H9 (cell line): Measurements from ENCODE around the gene ASMTL. TPM values are rescaled to one million over a fixed set of nuclear protein-coding genes. Genes with fewer than 3 reads are reported as not detected.
"Not testable (repeated sequence)": the region's sequence is repeated elsewhere in the genome, so short reads cannot be mapped to it uniquely, and the experiment has no call there.

ENCODE experiments used
- DNase-seq: peaks from one replicate; pipeline ENCODE4 v3.0.0-alpha.2; 2017
- H2AFZ ChIP-seq: one replicate; pipeline ENCODE4 v1.6.1; 2013; ENCODE audit warnings: mild to moderate bottlenecking, low read length, control low read depth, moderate library complexity
- H2AK5ac ChIP-seq: 2 replicates; pipeline ENCODE4 v1.6.1; 2013; ENCODE audit warnings: low read length, control low read depth, mixed read lengths; ENCODE audit not compliant: insufficient read length
- H2BK120ac ChIP-seq: one replicate; pipeline ENCODE4 v1.6.1; 2013; ENCODE audit warnings: low read depth, mild to moderate bottlenecking, low read length, control low read depth, inconsistent platforms; ENCODE audit not compliant: poor library complexity, severe bottlenecking
- H2BK12ac ChIP-seq: 2 replicates; pipeline ENCODE4 v1.6.1; 2013; ENCODE audit warnings: low read length, control low read depth, mixed read lengths, low read depth; ENCODE audit not compliant: insufficient read length
- H2BK15ac ChIP-seq: 2 replicates; pipeline ENCODE4 v1.6.1; 2013; ENCODE audit warnings: low read depth, low read length, control low read depth
- H2BK20ac ChIP-seq: one replicate; pipeline ENCODE4 v1.6.1; 2013; ENCODE audit warnings: low read depth, mild to moderate bottlenecking, low read length, control low read depth, inconsistent platforms; ENCODE audit not compliant: poor library complexity, severe bottlenecking
- H2BK5ac ChIP-seq: 2 replicates; pipeline ENCODE4 v1.6.1; 2013; ENCODE audit warnings: low read length, control low read depth, mixed read lengths; ENCODE audit not compliant: insufficient read length
- H3K14ac ChIP-seq: 2 replicates; pipeline ENCODE4 v1.6.1; 2013; ENCODE audit warnings: low read length, control low read depth; ENCODE audit not compliant: insufficient read depth
- H3K18ac ChIP-seq: 2 replicates; pipeline ENCODE4 v1.6.1; 2013; ENCODE audit warnings: low read depth, mild to moderate bottlenecking, mixed read lengths, low read length, control low read depth; ENCODE audit not compliant: insufficient read length
- H3K23ac ChIP-seq: 2 replicates; pipeline ENCODE4 v1.6.1; 2013; ENCODE audit warnings: low read length, control low read depth, mixed read lengths, low read depth; ENCODE audit not compliant: insufficient read length
- H3K23me2 ChIP-seq: 2 replicates; pipeline ENCODE4 v1.6.1; 2013; ENCODE audit warnings: low read depth, mild to moderate bottlenecking, mixed read lengths, low read length, control low read depth; ENCODE audit not compliant: insufficient read length, poor library complexity, severe bottlenecking
- H3K27ac ChIP-seq: 2 replicates; pipeline ENCODE4 v1.5.1; 2013; ENCODE audit warnings: low read length, control low read depth, mixed read lengths, low read depth; ENCODE audit not compliant: insufficient read length
- H3K27me3 ChIP-seq: 2 replicates; pipeline ENCODE4 v1.6.1; 2013; ENCODE audit warnings: low read length, control low read depth, inconsistent platforms; ENCODE audit not compliant: insufficient read depth
- H3K4ac ChIP-seq: 2 replicates; pipeline ENCODE4 v1.6.1; 2013; ENCODE audit warnings: low read depth, mild to moderate bottlenecking, control low read depth, inconsistent platforms, low read length, moderate library complexity
- H3K4me1 ChIP-seq: 2 replicates; pipeline ENCODE4 v1.6.1; 2013; ENCODE audit warnings: low read length, control low read depth, inconsistent platforms; ENCODE audit not compliant: insufficient read depth
- H3K4me2 ChIP-seq: 2 replicates; pipeline ENCODE4 v1.6.1; 2013; ENCODE audit warnings: low read length, control low read depth, mixed read lengths; ENCODE audit not compliant: insufficient read length, insufficient read depth
- H3K56ac ChIP-seq: 2 replicates; pipeline ENCODE4 v1.6.1; 2013; ENCODE audit warnings: low read depth, mild to moderate bottlenecking, mixed read lengths, low read length, control low read depth; ENCODE audit not compliant: insufficient read length
- H3K79me1 ChIP-seq: 2 replicates; pipeline ENCODE4 v1.6.1; 2013; ENCODE audit warnings: low read depth, mild to moderate bottlenecking, moderate library complexity, low read length, control low read depth, inconsistent platforms; ENCODE audit not compliant: insufficient read depth, poor library complexity, severe bottlenecking
- H3K79me2 ChIP-seq: 2 replicates; pipeline ENCODE4 v1.6.1; 2013; ENCODE audit warnings: low read length, control low read depth, inconsistent platforms; ENCODE audit not compliant: insufficient read depth
- H3K9ac ChIP-seq: 2 replicates; pipeline ENCODE4 v1.6.1; 2013; ENCODE audit warnings: low read length, control low read depth, mixed read lengths; ENCODE audit not compliant: insufficient read length; ENCODE audit errors: extremely low read depth
- H3K9me3 ChIP-seq: one replicate; pipeline ENCODE4 v1.6.1; 2013; ENCODE audit warnings: low read depth, low read length, inconsistent platforms; ENCODE audit not compliant: control insufficient read depth
- H3T11ph ChIP-seq: one replicate; pipeline ENCODE4 v1.6.1; 2013; ENCODE audit warnings: mild to moderate bottlenecking, low read length, control low read depth, inconsistent platforms
- H4K20me1 ChIP-seq: one replicate; pipeline ENCODE4 v1.6.1; 2013; ENCODE audit not compliant: control insufficient read depth, insufficient read length, insufficient read depth
- H4K5ac ChIP-seq: 2 replicates; pipeline ENCODE4 v1.6.1; 2013; ENCODE audit warnings: low read depth, mild to moderate bottlenecking, mixed read lengths, low read length, control low read depth; ENCODE audit not compliant: insufficient read length
- H4K8ac ChIP-seq: replicated peaks from 2 replicates; pipeline ENCODE4 v1.6.1; 2013; ENCODE audit warnings: low read length, control low read depth, mixed read lengths, low read depth; ENCODE audit not compliant: insufficient read length
- H4K91ac ChIP-seq: 2 replicates; pipeline ENCODE4 v1.6.1; 2013; ENCODE audit warnings: low read depth, mild to moderate bottlenecking, moderate library complexity, mixed read lengths, low read length, control low read depth; ENCODE audit not compliant: insufficient read length
- H3K27ac Mint-ChIP-seq, 3 experiments: 2 replicates in 2 of 3; 3 replicates in 1 of 3; pipeline ENCODE4 v1.8.0; 2020 to 2021; ENCODE audit warnings: mixed read lengths in 3 of 3, mild to moderate bottlenecking in 1 of 3, moderate library complexity in 1 of 3
- H3K27me3 Mint-ChIP-seq: 2 replicates; pipeline ENCODE4 v1.8.0; 2021; ENCODE audit warnings: low read depth, mild to moderate bottlenecking, moderate library complexity, mixed read lengths
- H3K36me3 Mint-ChIP-seq, 3 experiments: 2 replicates in 2 of 3; 3 replicates in 1 of 3; pipeline ENCODE4 v1.8.0; 2020 to 2021; ENCODE audit warnings: low read depth in 3 of 3, mixed read lengths in 3 of 3; ENCODE audit not compliant: insufficient read depth in 1 of 3
- H3K4me1 Mint-ChIP-seq, 2 experiments: 2 replicates each; pipeline ENCODE4 v1.8.0; 2020; ENCODE audit warnings: mixed read lengths in 2 of 2
- H3K4me3 Mint-ChIP-seq, 2 experiments: 2 replicates in 1 of 2; 3 replicates in 1 of 2; pipeline ENCODE4 v1.8.0; 2020 to 2021; ENCODE audit warnings: mild to moderate bottlenecking in 2 of 2, mixed read lengths in 2 of 2, moderate library complexity in 1 of 2
- H3K9me3 Mint-ChIP-seq, 2 experiments: 2 replicates in 1 of 2; 3 replicates in 1 of 2; pipeline ENCODE4 v1.8.0; 2020; ENCODE audit warnings: mild to moderate bottlenecking in 2 of 2, mixed read lengths in 2 of 2, moderate library complexity in 1 of 2
- WGBS: extraction: QIAGEN DNeasy Blood & Tissue Kit; methylation state at CpG from one replicate; pipeline ENCODE4 v1.1.7; 2013; ENCODE audit warnings: missing lambda C conversion rate, low lambda C conversion rate, mixed read lengths; ENCODE audit not compliant: insufficient read length; ENCODE audit errors: extremely low coverage; 5-methylcytosine and 5-hydroxymethylcytosine counted together
- total RNA-seq: library from RNA; stranded (reverse); gene quantifications from 2 replicates; pipeline ENCODE4 v1.2.1, GENCODE V29; 2021
- TF ChIP-seq, protein P1 (sequence below): fragments of 200-600 bp; sonication (generic); conservative IDR thresholded peaks from 3 replicates; pipeline ENCODE4 v1.8.0; 2021; ENCODE audit warnings: antibody characterized with exemption, mild to moderate bottlenecking

Gene ASMTL
- total RNA-seq, 1 experiment from 2014 or later, result 59.8 TPM

DNA sequence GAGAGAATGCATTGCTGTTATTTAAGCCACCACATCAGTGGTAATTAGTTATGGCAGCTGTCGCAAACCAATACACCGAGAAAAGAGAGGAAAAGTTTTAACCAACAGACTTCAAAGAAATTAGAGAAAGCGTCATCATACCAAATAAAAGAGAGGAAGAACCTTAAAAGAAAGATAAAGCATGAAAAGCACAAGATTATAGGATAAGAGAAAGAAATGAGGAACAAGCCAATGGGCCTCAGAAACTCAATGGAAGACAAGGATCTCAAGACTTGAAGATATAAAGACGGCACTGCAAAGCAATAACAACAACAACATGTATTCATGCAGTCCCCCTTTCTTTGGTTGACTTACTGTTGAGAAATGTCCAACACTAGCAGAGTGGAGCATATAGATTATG lies 22.8 kb upstream of the ASMTL start:
- peaks cover 17 to 41% of the 10 kb centered on the region in 2 experiments for H3K9me3 Mint-ChIP-seq
- no peak overlapping the region for H3K27ac ChIP-seq
- no CpG with 5 or more reads among the region's 4 CpGs for WGBS

DNA sequence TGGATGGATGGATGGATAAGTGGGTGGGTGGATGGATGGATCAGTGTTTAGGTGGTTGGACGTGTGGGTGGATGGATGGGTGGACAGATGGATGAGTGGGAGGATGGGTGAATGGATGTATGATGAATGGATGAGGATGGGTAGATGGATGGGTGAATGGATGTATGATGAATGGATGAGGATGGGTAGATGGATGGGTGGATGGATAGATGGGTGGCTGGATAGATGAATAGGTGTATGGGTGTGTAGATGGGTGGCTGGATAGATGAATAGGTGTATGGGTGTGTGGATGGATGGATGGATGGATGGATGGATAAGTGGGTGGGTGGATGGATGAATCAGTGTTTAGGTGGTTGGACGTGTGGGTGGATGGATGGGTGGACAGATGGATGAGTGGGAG lies 21.9 kb upstream of the ASMTL start:
- not testable (repeated sequence) for H3K4me1 ChIP-seq, H3K27me3 ChIP-seq, H3K79me1 ChIP-seq, H3T11ph ChIP-seq, H3K9ac ChIP-seq, DNase-seq, H2BK5ac ChIP-seq, H4K8ac ChIP-seq, H3K4me1 Mint-ChIP-seq, H3K27ac Mint-ChIP-seq, H3K56ac ChIP-seq, H2BK12ac ChIP-seq, H2BK15ac ChIP-seq, H2BK20ac ChIP-seq, H3K4ac ChIP-seq, H2AFZ ChIP-seq, H3K18ac ChIP-seq, H4K5ac ChIP-seq, H3K27ac ChIP-seq, H3K27me3 Mint-ChIP-seq, H3K36me3 Mint-ChIP-seq, H3K9me3 ChIP-seq, H4K91ac ChIP-seq, H3K23me2 ChIP-seq, H3K79me2 ChIP-seq, H3K14ac ChIP-seq, H4K20me1 ChIP-seq, H3K4me2 ChIP-seq, H3K4me3 Mint-ChIP-seq, H2AK5ac ChIP-seq, H3K23ac ChIP-seq, H2BK120ac ChIP-seq
- 100% methylated on average over 1 of the region's 2 CpGs for WGBS
- peaks cover 10 to 32% of the 10 kb centered on the region in 2 experiments for H3K9me3 Mint-ChIP-seq

More for the DNA sequence above, 22.8 kb upstream of the ASMTL start:
- Histone ChIP-seq H3K27me3 (no peaks in the 10 kb centered on the region), H2BK5ac (no peak overlapping the region), H3K23ac (no peak overlapping the region), H2AK5ac (no peak overlapping the region), H3K23me2 (no peaks in the 10 kb centered on the region), H3K14ac (no peak overlapping the region), H2BK20ac (no peak overlapping the region), H3K18ac (no peak overlapping the region), H3K9me3 (no peaks in the 10 kb centered on the region), H3K9ac (no peak overlapping the region), H2BK12ac (no peak overlapping the region), H2AFZ (no peak overlapping the region), H4K91ac (no peak overlapping the region), H3K79me1 (no peaks in the 10 kb centered on the region), H2BK15ac (no peak overlapping the region), H4K8ac (no peak overlapping the region), H3K56ac (no peak overlapping the region), H3T11ph (no peak overlapping the region), H3K4me2 (no peak overlapping the region), H4K5ac (no peak overlapping the region), H2BK120ac (no peak overlapping the region), H3K4ac (no peak overlapping the region), H3K79me2 (no peaks in the 10 kb centered on the region), H4K20me1 (no peaks in the 10 kb centered on the region), H3K4me1 (no peaks in the 10 kb centered on the region)
- no peak for DNase-seq
- Mint-ChIP-seq H3K36me3 (peaks cover 0 to 14% (median 3%) of the 10 kb centered on the region in 3 experiments; a peak in 3 of 7 replicates), H3K4me3 (no peak overlapping the region), H3K4me1 (peaks cover 4 to 8% of the 10 kb centered on the region in 2 experiments; a peak in 3 of 4 replicates), H3K27ac (no peak overlapping the region), H3K27me3 (peaks cover 5% of the 10 kb centered on the region)
- TF ChIP-seq, protein P1, sequence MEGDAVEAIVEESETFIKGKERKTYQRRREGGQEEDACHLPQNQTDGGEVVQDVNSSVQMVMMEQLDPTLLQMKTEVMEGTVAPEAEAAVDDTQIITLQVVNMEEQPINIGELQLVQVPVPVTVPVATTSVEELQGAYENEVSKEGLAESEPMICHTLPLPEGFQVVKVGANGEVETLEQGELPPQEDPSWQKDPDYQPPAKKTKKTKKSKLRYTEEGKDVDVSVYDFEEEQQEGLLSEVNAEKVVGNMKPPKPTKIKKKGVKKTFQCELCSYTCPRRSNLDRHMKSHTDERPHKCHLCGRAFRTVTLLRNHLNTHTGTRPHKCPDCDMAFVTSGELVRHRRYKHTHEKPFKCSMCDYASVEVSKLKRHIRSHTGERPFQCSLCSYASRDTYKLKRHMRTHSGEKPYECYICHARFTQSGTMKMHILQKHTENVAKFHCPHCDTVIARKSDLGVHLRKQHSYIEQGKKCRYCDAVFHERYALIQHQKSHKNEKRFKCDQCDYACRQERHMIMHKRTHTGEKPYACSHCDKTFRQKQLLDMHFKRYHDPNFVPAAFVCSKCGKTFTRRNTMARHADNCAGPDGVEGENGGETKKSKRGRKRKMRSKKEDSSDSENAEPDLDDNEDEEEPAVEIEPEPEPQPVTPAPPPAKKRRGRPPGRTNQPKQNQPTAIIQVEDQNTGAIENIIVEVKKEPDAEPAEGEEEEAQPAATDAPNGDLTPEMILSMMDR, result no peak
